Measurements from ENCODE around the gene KIAA1671. TPM values are rescaled to one million over a fixed set of nuclear protein-coding genes. Genes with fewer than 3 reads are reported as not detected.
A peak's percentile ranks its signal among the peaks of the same experiment; 100 is the strongest.

KIAA1671 gene
- total RNA-seq, 4 donors from 2014 or later: 14.2 to 34.2 (median 22.6) TPM

DNA sequence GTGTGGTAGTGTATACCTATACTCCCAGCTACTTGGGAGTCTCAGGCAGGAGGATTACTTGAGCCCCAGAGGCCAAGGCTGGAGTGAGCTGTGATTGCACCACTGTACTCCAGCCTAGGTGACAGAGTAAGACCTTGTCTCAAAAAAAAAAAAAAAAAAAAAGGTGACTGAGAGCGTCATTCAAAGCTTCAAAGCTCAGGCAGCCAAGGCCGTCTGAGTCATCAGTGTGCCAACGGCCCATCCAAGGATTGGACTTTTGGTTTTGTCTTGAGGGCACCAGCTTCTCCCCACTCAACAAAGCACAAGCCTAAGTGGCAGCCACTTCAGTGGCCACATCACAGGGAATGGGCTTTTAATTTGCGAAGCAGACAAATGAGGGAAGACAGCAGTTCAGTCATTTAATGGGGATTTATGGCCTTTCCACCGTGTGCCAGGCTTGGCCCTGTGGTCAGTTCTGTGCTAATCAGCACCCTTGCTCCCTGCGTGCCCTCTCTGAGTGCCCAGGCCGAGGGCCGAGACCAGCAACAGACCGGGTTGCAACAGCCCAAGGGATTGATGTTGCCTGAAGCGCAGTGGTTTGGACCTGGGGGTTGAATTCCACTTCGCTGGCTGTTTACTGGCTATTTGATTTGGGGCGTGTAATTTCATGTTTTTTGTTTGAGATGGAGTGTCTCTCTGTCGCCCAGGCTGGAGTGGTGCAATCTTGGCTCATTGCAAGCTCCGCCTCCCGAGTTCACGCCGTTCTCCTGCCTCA, 216.9 kb downstream of the KIAA1671 start:
- Histone ChIP-seq H3K27ac (replicated peaks in 1 of 4) (no peak overlapping the region), H3K4me1 (peaks cover 2 to 32% (median 29%) of the 10 kb centered on the region in 4 donors), H3K27me3 (no peaks in the 10 kb centered on the region), H3K36me3 (peaks cover 0 to 27% (median 5%) of the 10 kb centered on the region in 4 donors), H3K9me3 (no peaks in the 10 kb centered on the region), H3K4me3 (no peak overlapping the region)
- DNase-seq (ENCODE audit: extremely low spot score): no peak
- TF ChIP-seq EP300 (IDR thresholded peaks at IDR 0.05) (no peak), POLR2A (IDR thresholded peaks at IDR 0.05; ENCODE audit: low read depth) (no peak), POLR2AphosphoS5 (IDR thresholded peaks at IDR 0.05) (no peak)
- TF ChIP-seq, protein P1, sequence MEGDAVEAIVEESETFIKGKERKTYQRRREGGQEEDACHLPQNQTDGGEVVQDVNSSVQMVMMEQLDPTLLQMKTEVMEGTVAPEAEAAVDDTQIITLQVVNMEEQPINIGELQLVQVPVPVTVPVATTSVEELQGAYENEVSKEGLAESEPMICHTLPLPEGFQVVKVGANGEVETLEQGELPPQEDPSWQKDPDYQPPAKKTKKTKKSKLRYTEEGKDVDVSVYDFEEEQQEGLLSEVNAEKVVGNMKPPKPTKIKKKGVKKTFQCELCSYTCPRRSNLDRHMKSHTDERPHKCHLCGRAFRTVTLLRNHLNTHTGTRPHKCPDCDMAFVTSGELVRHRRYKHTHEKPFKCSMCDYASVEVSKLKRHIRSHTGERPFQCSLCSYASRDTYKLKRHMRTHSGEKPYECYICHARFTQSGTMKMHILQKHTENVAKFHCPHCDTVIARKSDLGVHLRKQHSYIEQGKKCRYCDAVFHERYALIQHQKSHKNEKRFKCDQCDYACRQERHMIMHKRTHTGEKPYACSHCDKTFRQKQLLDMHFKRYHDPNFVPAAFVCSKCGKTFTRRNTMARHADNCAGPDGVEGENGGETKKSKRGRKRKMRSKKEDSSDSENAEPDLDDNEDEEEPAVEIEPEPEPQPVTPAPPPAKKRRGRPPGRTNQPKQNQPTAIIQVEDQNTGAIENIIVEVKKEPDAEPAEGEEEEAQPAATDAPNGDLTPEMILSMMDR (IDR thresholded peaks at IDR 0.05): no peak
- intact Hi-C loops (cut with DNase I): no loop called here
- WGBS: 92% methylated on average over 16 of the region's 17 CpGs

DNA sequence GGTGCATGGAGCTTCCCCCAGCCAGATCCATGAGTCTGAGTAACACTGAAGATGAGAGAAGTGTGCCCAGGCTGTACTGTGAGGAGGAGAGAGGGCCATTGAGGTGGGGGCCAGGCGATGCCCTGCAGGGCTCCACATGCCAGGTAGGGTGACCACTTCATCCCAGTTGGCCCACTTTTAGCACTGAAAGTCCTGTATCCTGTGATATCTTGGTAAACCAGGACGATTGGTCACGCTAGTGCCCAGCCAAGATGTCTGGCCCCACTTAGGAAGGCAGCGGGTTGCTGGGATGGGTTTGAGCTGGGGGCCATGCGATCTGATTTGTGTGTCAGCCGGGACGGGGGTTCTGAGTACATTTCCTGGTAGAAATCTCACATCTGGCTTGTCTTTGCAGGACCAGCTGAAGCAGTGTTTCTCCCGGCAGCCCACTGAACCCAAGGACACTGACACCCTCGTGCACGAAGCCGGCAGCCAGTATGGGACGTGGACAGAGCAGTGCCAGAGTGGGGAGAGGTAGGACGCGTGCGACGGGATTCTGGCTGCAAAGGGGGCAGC, 218.0 kb downstream of the KIAA1671 start:
- no peak for TF ChIP-seq POLR2A (IDR thresholded peaks at IDR 0.05; ENCODE audit: low read depth)
- TF ChIP-seq, protein P1 (IDR thresholded peaks at IDR 0.05): no peak
- no peak for TF ChIP-seq POLR2AphosphoS5 (IDR thresholded peaks at IDR 0.05)
- no peak for TF ChIP-seq EP300 (IDR thresholded peaks at IDR 0.05)
- no peaks in the 10 kb centered on the region for H3K9me3 ChIP-seq
- no peak for DNase-seq (ENCODE audit: extremely low spot score)
- H3K4me1 ChIP-seq: peaks cover under 1 to 22% (median 18%) of the 10 kb centered on the region in 4 donors
- intact Hi-C loops (cut with DNase I): no loop called here
- H3K36me3 ChIP-seq: peaks cover 6 to 38% (median 16%) of the 10 kb centered on the region in 4 donors
- H3K27me3 ChIP-seq: no peaks in the 10 kb centered on the region
- H3K27ac ChIP-seq (replicated peaks in 1 of 4): no peak overlapping the region
- no peak overlapping the region for H3K4me3 ChIP-seq
- 86% methylated on average over 12 of the region's 16 CpGs for WGBS

DNA sequence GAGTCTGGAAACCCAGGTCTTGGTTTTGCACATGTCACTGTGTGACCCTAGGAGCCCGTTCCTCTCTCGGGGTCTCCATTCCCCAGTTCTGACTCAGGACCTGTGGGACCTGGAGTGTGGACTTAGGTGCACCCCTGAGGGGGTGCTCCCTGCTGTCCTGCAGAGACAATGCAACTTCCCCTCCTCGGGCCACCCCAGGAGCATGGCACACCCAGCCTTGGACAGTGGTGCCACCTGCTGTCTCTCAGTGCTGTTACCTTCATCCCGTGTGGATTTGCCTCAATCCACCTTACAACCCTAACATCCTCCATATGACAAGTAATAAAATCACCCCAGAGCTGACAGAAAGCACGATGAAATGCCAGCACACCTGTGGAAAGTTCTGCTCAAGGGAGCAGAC, 219.6 kb downstream of the KIAA1671 start:
- Histone ChIP-seq H3K36me3 (peaks cover 9 to 53% (median 26%) of the 10 kb centered on the region in 4 donors), H3K4me3 (no peak overlapping the region), H3K27me3 (no peaks in the 10 kb centered on the region), H3K9me3 (no peaks in the 10 kb centered on the region), H3K27ac (replicated peaks in 1 of 4) (no peak overlapping the region), H3K4me1 (peaks cover 0 to 7% (median 3%) of the 10 kb centered on the region in 4 donors)
- TF ChIP-seq POLR2A (IDR thresholded peaks at IDR 0.05; ENCODE audit: low read depth) (no peak), POLR2AphosphoS5 (IDR thresholded peaks at IDR 0.05) (peak in 1 of 2 donors; percentile 4), EP300 (IDR thresholded peaks at IDR 0.05) (no peak)
- TF ChIP-seq, protein P1 (IDR thresholded peaks at IDR 0.05): peak; percentile 52 to 70 (median 60)
- DNase-seq (ENCODE audit: extremely low spot score): no peak
- intact Hi-C loops (cut with DNase I): loop anchor here (2.0 kb wide), 1 partner anchor 61 kb away; no protein-coding TSS in a partner anchor
- 62% methylated on average over 5 of the region's 5 CpGs for WGBS

DNA sequence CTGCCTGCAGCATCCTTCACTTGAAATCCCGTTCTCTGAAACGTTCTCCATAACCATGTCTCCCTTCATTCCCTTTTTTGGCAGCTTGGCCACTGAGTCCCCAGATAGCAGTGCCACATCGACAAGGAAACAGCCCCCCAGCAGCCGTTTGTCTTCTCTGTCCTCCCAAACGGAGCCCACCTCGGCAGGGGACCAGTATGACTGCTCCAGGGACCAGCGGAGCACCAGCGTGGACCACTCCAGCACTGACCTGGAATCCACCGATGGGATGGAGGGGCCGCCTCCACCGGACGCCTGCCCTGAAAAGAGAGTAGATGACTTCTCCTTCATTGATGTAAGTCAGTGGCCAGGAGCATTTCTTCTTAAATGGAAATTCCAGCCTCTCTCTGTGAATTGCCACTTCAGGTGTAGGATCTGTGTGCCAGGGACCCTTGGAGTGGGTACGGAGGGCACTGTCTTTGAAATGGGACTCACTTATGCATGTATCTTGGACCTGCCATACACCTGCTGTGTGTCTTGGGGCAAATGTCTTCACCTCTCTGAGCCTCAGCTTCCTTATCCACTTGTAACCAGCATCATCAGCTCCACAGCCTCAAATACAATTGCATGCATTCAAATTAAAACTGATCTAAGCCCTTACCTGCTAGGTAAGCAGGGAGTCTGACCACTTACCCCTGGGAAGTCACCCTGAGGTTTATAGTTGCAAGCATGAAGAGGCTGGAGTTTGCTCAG, 221.8 kb downstream of the KIAA1671 start:
- Histone ChIP-seq H3K36me3 (peaks cover 9 to 74% (median 43%) of the 10 kb centered on the region in 4 donors), H3K9me3 (peaks cover 0 to 3% (median 1%) of the 10 kb centered on the region in 4 donors), H3K27me3 (no peaks in the 10 kb centered on the region), H3K27ac (replicated peaks in 1 of 4) (no peak overlapping the region), H3K4me1 (no peaks in the 10 kb centered on the region), H3K4me3 (no peak overlapping the region)
- no peak for DNase-seq (ENCODE audit: extremely low spot score)
- WGBS: 90% methylated on average over 12 of the region's 13 CpGs
- intact Hi-C loops (cut with DNase I): no loop called here
- TF ChIP-seq, protein P1 (IDR thresholded peaks at IDR 0.05): no peak
- TF ChIP-seq POLR2A (IDR thresholded peaks at IDR 0.05; ENCODE audit: low read depth) (no peak), EP300 (IDR thresholded peaks at IDR 0.05) (no peak), POLR2AphosphoS5 (IDR thresholded peaks at IDR 0.05) (no peak)

All from esophagus muscularis mucosa (tissue), 4 donors.